IPS DF 19.7 (cell line): ENCODE data around the gene KLHL15.
A peak's percentile ranks its signal among the peaks of the same experiment; 100 is the strongest.
"Not testable (repeated sequence)": the region's sequence is repeated elsewhere in the genome, so short reads cannot be mapped to it uniquely, and the experiment has no call there.

Experiments used
- DNase-seq: peaks from one replicate; pipeline ENCODE4 v3.0.0-alpha.2; 2013; ENCODE audit warnings: low read depth, low spot score

Gene KLHL15, protein sequence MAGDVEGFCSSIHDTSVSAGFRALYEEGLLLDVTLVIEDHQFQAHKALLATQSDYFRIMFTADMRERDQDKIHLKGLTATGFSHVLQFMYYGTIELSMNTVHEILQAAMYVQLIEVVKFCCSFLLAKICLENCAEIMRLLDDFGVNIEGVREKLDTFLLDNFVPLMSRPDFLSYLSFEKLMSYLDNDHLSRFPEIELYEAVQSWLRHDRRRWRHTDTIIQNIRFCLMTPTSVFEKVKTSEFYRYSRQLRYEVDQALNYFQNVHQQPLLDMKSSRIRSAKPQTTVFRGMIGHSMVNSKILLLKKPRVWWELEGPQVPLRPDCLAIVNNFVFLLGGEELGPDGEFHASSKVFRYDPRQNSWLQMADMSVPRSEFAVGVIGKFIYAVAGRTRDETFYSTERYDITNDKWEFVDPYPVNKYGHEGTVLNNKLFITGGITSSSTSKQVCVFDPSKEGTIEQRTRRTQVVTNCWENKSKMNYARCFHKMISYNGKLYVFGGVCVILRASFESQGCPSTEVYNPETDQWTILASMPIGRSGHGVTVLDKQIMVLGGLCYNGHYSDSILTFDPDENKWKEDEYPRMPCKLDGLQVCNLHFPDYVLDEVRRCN

DNA sequence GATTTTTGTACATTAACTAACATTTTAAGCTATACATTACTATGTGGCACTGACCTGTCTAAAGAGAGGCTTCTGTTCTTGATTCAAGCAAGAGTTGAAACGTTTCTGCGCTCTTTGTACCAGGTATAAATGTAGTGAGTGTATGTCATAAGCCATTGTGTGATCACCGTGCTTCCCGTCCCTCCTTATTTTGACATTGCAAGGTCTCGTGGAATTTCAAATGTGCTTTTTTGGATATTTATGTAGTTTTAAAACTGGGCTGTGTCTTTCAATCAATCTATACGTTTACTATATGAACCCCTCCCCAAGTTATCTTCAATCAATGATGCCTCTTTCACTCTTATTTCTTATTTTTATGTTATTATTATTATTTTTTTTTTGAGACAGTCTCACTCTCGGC lies at the start of gene KLHL15:
Gene KLHL15, minus strand, starts transcription at position 101 of the 400 bp plus-strand sequence. CDS start 20,493 bp downstream, outside the sequence.
- no peak for DNase-seq

DNA sequence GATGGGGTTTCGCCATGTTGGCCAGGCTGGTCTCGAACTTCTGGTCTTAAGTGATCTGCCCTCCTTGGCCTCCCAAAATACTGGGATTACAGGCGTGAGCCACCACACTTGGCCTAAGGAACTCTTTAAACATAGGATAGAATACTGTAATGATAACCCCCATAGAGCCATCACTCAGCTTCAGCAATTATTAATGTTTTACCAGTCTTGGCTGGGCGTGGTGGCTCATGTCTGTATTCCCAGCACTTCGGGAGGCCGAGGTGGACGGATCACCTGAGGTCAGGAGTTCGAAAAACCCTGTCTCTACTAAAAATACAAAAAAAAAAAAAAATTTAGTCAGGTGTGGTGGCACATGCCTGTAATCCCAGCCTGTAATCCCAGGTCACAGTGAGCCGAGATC lies 42.9 kb upstream of the KLHL15 start:
- DNase-seq = no peak

DNA sequence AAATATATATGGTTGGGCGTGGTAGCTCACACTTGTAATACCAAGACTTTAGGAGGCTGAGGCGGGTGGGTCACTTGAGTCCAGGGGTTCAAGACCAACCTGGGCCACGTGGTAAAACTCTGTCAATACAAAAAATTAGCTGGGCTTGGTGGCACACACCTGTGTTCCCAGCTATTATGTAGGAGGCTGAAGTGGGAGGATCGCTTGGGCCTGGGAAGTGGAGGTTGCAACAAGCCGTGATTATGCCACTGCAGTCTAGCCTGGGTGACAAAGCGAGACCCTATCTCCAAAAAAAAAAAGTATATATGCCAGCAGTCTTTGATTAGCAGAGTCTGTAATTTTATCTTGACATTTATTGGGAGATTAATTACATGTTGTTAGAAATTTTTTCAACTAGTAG lies 36.5 kb upstream of the KLHL15 start:
- no peak for DNase-seq

DNA sequence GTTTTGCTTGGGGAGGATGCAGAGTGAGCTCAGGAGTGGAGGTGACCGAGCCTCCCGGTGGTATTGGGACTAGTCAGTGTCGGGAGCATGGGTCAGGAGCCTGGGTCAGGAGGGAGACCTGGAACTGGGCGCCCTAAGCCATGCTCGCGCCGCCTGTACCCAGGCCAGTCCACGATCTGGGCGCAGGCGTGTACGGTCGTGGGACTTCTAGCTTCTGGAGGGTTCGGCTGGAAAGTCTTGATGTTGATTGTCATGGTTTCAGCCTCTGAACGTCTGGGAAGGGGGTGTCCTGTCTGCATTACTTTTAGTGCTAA lies 28.0 kb upstream of the KLHL15 start:
- DNase-seq = no peak

DNA sequence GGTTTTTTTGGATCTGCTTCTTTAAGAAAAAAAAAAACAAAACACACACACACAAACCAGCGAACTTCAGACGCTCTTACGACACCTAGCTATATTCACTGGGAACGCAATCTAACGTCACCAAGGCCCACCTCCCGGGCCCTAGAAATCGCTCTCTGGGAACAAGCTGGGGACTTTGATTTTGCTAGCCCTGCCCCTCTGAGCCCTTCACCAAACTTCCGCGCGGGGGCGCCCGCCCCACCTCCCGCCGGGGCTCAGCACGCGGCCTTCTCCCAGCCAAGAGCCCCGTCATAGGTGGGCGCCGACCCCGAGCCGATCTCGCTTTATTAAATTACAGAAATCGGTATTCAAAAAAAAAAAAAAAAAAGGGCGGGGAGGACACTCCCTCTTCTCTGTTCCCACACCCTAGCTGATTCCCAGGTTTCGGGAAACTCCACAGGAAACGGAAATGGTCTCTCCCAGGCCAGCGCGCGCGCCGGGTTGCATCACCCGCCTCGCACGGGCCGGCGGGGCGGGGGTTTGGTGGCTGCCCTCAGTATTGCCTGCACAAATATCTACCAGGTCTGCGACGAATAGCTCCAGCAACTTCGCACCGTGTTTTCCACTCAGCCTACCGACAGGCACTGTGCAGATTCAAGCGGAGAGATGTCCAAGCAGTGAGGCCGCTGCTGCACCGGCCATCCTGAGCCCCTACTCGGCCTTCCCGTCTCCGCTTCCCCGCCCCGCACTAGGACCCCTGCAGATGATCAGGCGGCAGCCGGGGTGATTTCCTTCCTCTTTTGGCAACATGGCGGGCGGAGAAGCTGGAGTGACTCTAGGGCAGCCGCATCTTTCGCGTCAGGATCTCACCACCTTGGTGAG lies 27.4 kb upstream of the KLHL15 start, which contains the start of gene EIF2S3:
Gene EIF2S3, plus strand, starts transcription at position 775 of the 861 bp plus-strand sequence. Its CDS starts 13 bp downstream, at position 788.
- DNase-seq = peak; percentile 70

DNA sequence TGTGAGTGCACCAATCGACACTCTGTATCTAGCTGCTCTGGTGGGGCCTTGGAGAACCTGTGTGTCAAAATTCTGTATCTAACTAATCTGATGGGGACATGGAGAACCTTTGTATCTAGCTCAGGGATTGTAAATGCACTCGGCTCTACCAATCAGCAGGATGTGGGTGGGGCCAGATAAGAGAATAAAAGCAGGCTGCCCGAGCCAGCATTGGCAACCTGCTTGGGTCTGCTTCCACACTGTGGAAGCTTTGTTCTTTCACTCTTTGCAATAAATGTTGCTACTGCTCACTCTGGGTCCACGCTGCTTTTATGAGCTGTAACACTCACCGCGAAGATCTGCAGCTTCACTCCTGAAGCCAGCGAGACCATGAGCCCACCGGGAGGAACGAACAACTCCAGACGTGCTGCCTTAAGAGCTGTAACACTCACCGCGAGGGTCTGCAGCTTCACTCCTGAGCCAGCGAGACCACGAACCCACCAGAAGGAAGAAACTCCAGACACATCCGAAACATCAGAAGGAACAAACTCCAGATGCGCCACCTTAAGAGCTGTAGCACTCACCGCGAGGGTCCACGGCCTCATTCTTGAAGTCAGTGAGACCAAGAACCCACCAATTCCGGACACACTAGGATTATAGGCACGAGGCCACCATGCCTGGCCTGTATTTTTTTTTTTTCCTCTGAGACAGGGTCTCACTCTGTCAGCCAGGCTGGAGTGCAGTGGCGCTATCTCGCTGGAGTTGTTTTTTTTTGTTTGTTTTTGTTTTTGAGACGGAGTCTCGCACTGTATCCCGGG lies 23.7 kb upstream of the KLHL15 start:
- not testable (repeated sequence) for DNase-seq

DNA sequence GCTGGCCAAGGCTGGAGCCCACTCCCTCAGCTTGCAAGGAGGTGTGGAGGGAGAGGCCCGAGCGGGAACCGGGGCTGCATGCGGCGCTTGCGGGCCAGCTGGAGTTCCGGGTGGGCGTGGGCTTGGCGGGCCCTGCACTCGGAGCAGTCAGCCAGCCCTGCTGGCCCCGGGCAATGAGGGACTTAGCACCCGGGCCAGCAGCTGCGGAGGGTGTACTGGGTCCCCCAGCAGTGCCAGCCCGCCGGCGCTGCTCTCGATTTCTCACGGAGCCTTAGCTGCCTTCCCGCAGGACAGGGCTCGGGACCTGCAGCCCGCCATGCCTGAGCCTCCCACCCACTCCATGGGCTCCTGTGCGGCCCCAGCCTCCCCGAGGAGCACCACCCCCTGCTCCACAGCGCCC lies 22.7 kb upstream of the KLHL15 start:
- DNase-seq = not testable (repeated sequence)

DNA sequence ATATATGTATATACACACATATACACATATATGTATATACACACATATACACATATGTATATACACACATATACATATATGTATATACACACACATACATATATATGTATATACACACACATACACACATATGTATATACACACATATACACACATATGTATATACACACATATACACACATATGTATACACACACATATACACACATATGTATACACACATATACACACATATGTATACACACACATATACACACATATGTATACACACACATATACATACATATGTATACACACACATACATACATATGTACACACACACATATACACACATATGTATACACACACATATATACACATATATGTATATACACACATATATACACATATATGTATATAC lies 19.1 kb upstream of the KLHL15 start:
- not testable (repeated sequence) for DNase-seq

DNA sequence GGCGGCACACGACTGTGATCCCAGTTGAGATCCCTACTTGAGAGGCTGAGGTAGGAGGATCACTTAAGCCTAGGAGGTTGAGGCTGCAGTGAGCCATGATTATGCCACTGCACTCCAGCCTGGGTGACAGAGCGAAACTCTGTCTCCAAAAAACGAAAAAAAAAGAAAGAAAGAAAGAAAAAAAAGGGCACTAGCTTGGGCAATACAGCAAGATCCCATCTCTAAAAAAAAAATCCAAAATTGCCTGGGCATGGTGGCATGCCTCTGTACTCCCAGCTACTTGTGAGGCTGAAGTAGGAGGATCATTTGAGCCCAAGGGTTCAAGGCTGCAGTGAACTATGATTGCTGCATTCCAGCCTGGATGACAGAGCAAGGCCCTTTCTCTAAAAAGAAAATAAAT lies 10.7 kb upstream of the KLHL15 start:
- no peak for DNase-seq

DNA sequence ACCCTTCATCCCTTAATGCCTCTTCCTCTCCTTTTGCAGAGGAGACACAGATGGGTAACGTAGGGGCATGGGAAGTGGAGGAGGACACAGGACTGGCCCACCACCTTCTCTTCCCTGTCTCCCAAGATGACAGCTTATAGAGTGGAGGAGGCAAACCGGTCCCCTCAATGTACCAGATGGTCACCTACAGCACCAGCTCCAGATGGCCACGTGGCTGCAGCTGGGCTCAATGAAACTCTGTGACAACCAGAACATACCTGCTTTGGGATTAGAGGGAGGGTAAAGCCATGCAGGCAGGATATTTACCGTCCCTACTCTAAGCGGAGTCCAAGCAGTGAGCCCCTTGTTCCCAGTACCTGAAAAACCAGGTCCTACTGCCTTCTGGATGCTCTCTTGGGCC lies 7.5 kb upstream of the KLHL15 start:
- DNase-seq = no peak

DNA sequence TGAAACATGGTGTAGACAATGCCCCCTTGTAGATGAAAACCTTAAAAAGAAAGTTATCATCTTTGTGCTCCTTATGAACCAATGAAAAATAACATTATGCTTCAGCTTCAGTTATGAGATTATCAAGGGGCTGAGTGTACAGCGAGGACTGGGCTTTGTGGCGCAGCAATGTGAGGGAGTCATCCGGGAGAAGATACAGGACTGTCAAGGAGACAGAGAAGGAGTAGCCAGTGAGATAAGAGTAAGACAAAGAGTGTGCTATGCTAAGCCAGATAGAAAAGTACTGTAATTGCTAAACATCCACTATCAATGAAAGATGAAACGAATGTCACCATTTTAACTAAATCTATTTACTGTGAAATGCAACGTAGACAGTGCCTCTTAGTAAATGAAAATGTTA lies 3.6 kb upstream of the KLHL15 start:
- no peak for DNase-seq

DNA sequence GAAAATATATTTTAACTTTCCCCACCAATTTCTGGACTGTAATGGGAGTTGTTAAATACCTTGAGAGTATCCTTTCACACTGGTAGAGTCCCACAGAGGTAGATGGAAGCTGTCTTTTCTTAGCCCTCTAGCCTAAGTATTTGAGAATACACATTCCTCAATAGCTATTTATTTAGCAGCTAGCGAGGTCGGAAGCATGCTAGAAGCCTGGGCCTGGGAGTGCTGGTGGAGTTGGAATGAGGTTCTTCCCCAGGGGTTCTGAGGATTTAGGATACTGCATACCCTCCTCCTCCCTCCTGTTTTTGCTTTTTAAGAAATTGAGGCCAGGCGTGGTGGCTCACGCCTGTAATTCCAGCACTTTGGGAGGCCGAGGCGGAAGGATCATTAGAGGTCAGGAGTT lies 999 bp upstream of the KLHL15 start:
- no peak for DNase-seq

DNA sequence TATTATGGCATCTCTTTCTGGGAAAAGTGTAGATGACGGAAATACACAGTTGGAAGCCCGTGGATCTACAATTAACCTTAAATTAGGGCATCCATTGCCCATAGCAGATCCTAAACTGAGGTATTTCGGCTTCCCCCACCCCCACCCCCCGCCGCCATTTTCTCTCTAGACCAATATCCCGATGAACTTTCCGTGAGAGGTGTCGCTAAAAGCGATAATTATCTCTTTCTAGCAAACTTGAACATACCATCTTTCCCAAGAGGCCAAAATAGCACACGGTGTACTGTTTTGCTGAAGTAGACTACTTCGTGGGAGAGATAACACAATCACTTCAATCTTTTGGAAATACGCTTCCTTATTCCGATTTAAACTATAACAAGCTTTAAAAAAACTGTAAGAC lies 554 bp downstream of the KLHL15 start:
- no peak for DNase-seq

DNA sequence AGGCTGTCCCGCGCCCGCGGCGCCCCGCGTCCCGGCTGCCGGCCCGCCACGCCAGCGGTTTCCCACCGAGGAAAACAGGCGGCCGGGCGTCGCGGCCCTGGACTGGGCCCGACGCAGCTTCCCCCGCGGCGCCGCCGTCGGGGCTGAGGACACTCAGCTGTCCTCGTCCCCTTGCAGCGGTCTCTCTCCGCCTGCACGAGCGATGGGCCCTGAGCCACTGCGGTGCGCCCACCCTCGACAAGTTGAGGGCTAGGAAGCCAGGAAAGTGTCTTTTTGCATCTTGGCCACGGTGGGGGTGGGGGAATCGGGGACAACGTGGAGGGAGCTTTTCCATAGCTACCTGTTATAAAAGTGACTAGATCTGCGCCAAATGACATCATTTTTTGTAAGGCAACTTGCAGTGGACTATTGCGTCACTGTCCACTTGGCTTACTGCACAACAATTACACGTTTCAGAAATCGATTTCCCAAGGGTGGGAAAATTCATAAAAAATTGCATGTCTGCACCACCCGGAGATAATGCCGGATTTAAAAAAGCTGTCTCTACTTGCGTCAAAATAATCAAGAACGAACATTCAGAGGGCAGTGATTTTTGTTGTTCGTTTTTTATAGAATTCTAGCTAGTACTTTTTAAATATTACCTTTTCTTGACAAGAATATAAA lies 1.1 kb downstream of the KLHL15 start:
- no peak for DNase-seq

DNA sequence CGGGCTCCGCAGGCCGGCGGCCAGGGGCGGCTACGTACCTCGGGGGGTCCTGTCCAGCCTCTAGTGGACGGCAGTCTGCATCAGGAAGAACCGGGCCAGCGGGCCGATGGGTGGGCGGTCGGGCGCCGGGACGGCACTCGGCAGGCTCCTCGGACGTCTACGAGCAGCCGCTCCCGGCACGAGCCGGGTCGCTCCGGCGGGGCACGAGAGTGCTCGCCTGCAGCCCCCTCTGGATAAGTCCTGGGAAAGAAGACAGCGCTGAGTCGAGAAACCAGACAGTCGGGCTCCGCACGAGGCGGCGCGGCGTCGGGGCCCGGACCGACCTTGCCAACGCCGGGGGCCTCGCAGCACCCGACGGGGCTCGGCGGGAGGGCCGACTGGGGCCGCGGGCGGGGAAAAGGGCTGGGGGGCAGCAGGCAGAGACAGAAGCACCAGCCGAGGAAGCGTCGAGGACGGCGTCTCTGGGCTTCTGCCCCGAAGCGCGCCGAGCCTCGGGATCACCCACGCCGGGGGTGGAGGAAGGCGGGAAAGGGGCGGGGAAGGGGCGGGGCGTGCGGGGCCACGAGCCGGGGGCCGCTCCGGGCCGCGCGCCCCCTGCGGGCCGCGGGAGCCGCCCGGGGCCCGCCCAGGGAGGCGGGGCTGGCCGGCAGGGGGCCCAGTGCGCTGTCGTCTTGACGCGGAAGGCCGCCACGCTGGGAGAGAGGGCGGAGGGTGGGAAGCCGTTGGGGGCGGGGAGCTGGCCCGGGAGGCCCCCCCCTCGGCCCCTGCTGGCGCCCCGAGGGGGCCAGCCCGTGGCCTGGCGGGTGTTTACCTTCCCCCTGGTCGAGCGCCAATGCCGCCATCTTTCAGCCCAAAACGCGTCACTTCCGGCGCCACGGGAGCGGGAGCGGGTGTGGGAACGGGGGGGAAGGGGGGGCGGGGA lies 1.9 kb downstream of the KLHL15 start:
- DNase-seq = no peak

DNA sequence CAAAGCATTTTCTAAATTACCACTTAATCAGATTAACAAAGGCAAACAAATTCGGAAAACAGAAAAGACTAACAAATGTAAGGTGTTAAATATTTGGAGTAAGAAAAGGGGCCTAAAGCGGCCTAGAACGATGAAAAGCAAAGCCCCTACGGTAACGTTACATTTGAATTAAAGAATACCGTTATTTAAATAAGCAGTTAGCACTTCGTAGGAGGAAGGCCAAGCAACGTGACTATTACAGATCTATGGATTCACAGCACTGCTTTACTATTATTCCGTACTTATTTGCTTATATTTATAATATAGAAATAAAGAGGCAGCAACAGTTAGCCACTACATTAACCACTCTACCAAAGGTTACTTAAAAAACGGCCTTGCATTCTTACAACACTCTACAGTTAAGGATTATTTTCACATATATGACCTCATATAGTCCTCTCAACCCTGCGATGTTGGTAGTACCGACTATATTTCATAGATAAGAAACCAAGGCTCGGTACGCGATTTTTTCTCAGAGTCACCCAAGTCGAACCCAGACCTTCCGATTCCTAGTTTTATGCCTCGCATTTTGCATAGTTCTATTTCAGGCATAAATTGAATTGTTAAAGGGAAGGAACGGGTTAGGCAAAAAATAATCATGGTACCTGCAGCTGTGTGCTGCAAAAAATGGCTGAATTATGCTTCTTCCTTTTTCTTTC lies 2.9 kb downstream of the KLHL15 start:
- DNase-seq = no peak

DNA sequence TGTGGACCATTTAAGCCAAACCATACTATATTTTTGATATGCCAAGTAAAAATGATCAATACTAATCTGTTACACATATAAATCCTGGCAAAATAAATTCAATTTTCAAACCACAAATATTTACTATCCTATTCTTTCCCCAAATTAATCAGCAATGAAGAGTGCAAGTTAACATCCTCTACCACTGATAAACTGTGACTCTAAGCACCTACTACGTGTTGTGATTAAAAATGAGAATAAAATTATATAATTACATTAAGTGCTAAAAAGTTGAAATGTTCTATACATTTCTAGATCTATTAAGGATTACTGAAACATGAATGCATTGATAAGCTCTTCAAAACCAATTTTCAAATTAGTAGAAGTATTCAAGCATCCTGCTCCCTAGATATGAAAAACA lies 3.4 kb downstream of the KLHL15 start:
- DNase-seq = no peak

DNA sequence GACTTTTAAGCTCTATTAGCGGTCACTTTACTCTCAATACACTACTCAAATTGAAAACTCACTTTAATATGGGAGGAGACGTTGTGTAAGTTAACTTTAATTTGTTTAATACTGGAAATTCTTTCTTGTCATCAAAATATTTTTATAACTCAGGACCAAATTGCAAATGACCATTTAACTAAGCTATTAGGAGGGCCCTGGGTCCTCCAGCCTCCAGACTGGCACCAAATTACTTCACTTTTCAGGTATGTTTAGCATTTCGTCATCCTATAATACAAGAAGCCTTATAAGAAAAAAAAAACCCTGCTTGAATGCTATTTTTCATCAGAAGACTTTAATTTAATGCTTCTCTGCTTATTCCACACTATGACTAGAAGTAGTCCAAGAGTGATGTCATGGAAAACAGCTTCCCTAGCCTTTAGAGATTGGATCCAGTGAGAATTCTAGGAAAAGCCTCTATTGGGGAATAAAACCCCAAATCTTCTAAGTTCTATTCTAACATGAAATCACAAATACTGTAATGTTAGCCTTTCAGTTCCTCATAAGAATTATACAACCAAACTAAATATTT lies 6.6 kb downstream of the KLHL15 start:
- DNase-seq = no peak

DNA sequence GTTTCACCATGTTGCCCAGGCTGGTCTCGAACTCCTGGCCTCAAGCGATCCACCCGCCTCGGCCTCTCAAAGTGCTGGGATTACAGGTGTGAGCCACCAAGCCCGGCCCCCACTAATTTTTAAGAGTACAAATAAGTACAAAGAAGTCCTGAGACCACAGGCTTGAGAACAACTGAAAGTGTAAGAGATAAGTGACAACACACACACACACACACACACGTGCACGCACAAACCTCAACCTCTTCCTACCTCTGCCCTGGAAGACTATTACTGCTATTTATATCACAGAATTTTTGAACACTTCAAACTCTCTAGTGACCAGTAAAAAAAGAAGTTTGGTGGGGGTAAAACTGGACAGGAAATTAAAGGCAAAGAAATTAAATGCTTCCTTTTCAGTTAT lies 7.5 kb downstream of the KLHL15 start:
- DNase-seq = no peak
